Ovary (tissue), 9 donors: ENCODE results near the gene TDRD10. TPM values are rescaled to one million over a fixed set of nuclear protein-coding genes. Genes with fewer than 3 reads are reported as not detected.
"Not testable (repeated sequence)": the region's sequence is repeated elsewhere in the genome, so short reads cannot be mapped to it uniquely, and the experiment has no call there.

Experiments used
- DNase-seq, 5 donors: peaks; one replicate each; pipeline ENCODE4 v3.0.0-alpha.2; 2019 to 2020
- H3K27ac ChIP-seq, 2 donors: fragments of 200-600 bp; one replicate each; pipeline versions ENCODE4 v1.5.1 to v1.8.0; 2019 to 2022
- H3K27me3 ChIP-seq: fragments of 200-600 bp; one replicate; pipeline ENCODE4 v1.8.0; 2022
- H3K36me3 ChIP-seq: fragments of 200-600 bp; sonication (generic); one replicate; pipeline ENCODE4 v1.5.1; 2019
- H3K4me1 ChIP-seq: one replicate; pipeline ENCODE4 v1.8.1; 2013; ENCODE audit warnings: mild to moderate bottlenecking, moderate library complexity; ENCODE audit not compliant: insufficient read depth
- H3K4me3 ChIP-seq: fragments of 200-600 bp; sonication (generic); one replicate; pipeline ENCODE4 v1.5.1; 2017
- H3K9me3 ChIP-seq, 2 donors: fragments of 200-600 bp in 1 of 2; sonication (generic) in 1 of 2; one replicate each; pipeline versions ENCODE4 v1.5.1 to v1.8.1; 2013 to 2019; ENCODE audit warnings: mild to moderate bottlenecking in 1 of 2, moderate library complexity in 1 of 2
- CTCF ChIP-seq, 3 donors: fragments of 450-650 bp in 2 of 3; fragments of 200-600 bp in 1 of 3; IDR thresholded peaks; one replicate each; pipeline versions ENCODE4 v1.5.1 to v1.8.0; 2016 to 2022; ENCODE audit warnings: antibody characterized with exemption in 3 of 3, mild to moderate bottlenecking in 1 of 3
- EP300 ChIP-seq: sonication (generic); formaldehyde crosslinking; IDR thresholded peaks from one replicate; pipeline ENCODE4 v1.6.1; 2017; ENCODE audit warnings: antibody characterized with exemption
- POLR2A ChIP-seq: fragments of 450-650 bp; IDR thresholded peaks from one replicate; pipeline ENCODE4 v1.6.1; 2017; ENCODE audit warnings: antibody characterized with exemption, mild to moderate bottlenecking, moderate library complexity
- WGBS, 3 donors: extraction: QIAGEN DNeasy Blood & Tissue Kit in 1 of 3; methylation state at CpG; one replicate each; pipeline versions ENCODE4 v1.1.5 to v1.1.7; 2013 to 2017; 5-methylcytosine and 5-hydroxymethylcytosine counted together
- intact Hi-C, 4 donors: fragments of 100-400 bp; cut with DNase I; formaldehyde crosslinking; loops; one replicate each; pipeline versions ENCODE4 v1.11.0 to v1.15.1; 2022 to 2023
- polyA plus RNA-seq, 2 donors: library from polyadenylated mRNA; stranded (reverse); fragments of 200-250 nt in 1 of 2; fragments of 350-450 nt in 1 of 2; fragmentation: Illumina TruSeq in 1 of 2; extraction: RNeasy Lipid Tissue Mini Kit (QIAGEN cat#74804) in 1 of 2; gene quantifications; one replicate each; pipeline ENCODE4 v1.2.3, GENCODE V29; 2013 to 2014
- total RNA-seq, 7 donors: library from RNA; depleted of rRNA in 2 of 7; stranded (reverse); fragments of >200 nt in 2 of 7; fragmentation: NEBNext Ultra II Directional in 3 of 7; extraction: Animal tissue kit (Norgen Biotek cat#: 25700) in 3 of 7; gene quantifications; one replicate each; pipeline versions ENCODE4 v1.1.0 to v1.2.4, GENCODE V29; 2016 to 2023
- donor health status: DM: no; HTN: no; CAD: no; lungs with moderate emphysema.
- donor health status: DM: no; HTN: no; CAD: no.
- donor health status: Bipolar disorder and iron deficiency.
- donor health status: DM: yes; HTN: yes; CAD: no.
- donor health status: DM: no; HTN: no; CAD: no.
- donor health status: DM: yes; HTN: yes; CAD: no.

Gene TDRD10
- total and polyA plus RNA-seq, 9 donors = 3.1 to 8.7 (median 5.8) TPM

- intact Hi-C loops = no loop called here
- 90 to 96% (median 92%) methylated on average over 6 of the region's 6 CpGs for WGBS, 3 donors
- H3K27ac ChIP-seq = no peak overlapping the region
- no peaks in the 10 kb centered on the region for H3K36me3 ChIP-seq
- TF ChIP-seq EP300 (no peak), POLR2A (no peak), CTCF (IDR thresholded peaks at IDR 0.05) (no peak)
- no peak for DNase-seq
- no peaks in the 10 kb centered on the region for H3K4me1 ChIP-seq
- H3K27me3 ChIP-seq = no peaks in the 10 kb centered on the region
- H3K4me3 ChIP-seq = no peak overlapping the region
- H3K9me3 ChIP-seq = no peaks in the 10 kb centered on the region
These were observed 27.3 kb downstream of the TDRD10 start for GRCh38 chr1:154529308-154529707.

DNA sequence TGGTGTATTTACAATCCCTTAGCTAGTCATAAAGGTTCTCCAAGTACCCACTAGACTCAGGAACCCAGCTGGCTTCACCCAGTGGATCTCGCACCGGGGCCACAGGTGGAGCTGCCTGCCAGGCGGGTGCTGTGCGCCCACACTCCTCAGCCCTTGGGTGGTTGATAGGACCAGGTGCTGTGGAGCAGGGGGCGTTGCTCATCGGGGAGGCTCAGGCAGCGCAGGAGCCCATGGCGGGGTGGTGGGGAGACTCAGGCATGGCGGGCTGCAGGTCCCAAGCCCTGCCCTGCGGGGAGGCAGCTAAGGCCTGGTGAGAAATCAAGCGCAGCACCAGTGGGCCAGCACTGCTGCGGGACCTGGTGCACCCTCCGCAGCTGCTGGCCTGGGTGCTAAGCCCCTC lies 29.9 kb downstream of the TDRD10 start:
- not testable (repeated sequence) for DNase-seq
- 94 to 99% (median 98%) methylated on average over 5 to 13 of the region's 13 CpGs for WGBS, 3 donors

DNA sequence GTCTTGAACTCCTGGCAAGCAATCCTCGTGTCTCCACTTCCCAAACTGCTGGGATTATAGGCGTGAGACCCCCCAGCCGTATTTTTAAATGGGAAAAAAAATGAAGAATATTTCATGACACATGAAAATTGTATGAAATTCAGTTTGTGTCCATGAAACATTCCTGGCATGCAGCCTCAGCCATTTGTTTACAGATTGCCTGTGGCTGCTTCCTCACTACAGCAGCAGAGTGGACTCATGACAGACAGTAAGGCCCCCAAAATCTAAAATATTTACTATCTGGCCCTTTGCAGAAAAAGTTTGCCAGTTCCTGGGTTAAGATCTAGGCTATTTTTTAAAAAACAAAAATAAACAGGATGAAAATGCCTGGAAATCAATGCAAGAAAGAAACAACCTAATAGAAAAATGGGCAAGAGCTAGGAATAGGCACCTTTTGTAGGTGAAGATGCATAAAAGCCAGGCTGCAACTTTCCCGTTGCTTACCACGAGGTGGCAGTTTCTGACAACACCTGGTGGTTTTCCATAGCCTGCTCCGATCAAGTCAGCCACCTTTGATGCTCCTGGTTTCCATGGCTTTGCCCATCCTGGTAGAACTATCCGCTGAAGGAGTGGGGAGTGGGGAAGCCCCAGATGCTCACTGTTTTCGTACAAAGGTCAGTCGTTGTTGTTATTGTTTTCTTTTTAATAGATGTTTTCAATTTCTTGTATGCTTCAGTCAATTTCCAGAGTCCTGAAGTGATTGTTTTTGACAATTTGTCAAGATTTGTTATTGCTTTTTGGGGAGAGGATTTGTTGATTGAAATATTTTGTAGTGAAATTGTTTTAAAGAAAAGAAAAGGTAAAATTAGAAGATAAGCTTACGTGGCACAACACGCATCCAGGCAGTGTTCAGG lies 32.2 kb downstream of the TDRD10 start:
- Histone ChIP-seq H3K4me1 (no peaks in the 10 kb centered on the region), H3K36me3 (no peaks in the 10 kb centered on the region), H3K27me3 (no peaks in the 10 kb centered on the region), H3K4me3 (no peak overlapping the region), H3K9me3 (no peaks in the 10 kb centered on the region), H3K27ac (no peak overlapping the region)
- no peak for DNase-seq
- WGBS, 3 donors = 54 to 63% (median 61%) methylated on average over 11 of the region's 11 CpGs
- intact Hi-C loops = no loop called here
- TF ChIP-seq EP300 (no peak), CTCF (IDR thresholded peaks at IDR 0.05) (peak in 1 of 3 donors; percentile 7)

More for the DNA sequence above, 29.9 kb downstream of the TDRD10 start:
- H3K9me3 ChIP-seq, H3K27ac ChIP-seq, H3K4me3 ChIP-seq, H3K36me3 ChIP-seq, H3K27me3 ChIP-seq, intact Hi-C loops, H3K4me1 ChIP-seq: not testable (repeated sequence)

GRCh38 chr1:154536570-154536969 lies 34.6 kb downstream of the TDRD10 start:
- no peaks in the 10 kb centered on the region for H3K9me3 ChIP-seq
- 76 to 81% (median 80%) methylated on average over 7 of the region's 7 CpGs for WGBS, 3 donors
- intact Hi-C loops = no loop called here
- no peaks in the 10 kb centered on the region for H3K27me3 ChIP-seq
- H3K4me1 ChIP-seq = no peaks in the 10 kb centered on the region
- H3K27ac ChIP-seq = no peak overlapping the region
- TF ChIP-seq EP300 (no peak), CTCF (IDR thresholded peaks at IDR 0.05) (no peak), POLR2A (no peak)
- no peak for DNase-seq
- no peaks in the 10 kb centered on the region for H3K36me3 ChIP-seq
- H3K4me3 ChIP-seq = no peak overlapping the region
